ENCODE data around the gene HESX1.

HESX1 gene

GRCh38 chr3:57199895-57200297 is at the start of gene HESX1:
TSS of gene HESX1 (minus strand) at chr3:57199978. CDS start at chr3:57199918, 60 bp downstream.
- no peak for DNase-seq (ENCODE audit: low read depth in 1 of 2, low spot score in 1 of 2)

GRCh38 chr3:57244946-57245345 is 45.2 kb upstream of the HESX1 start:
- DNase-seq (ENCODE audit: low read depth in 1 of 2, low spot score in 1 of 2): no peak

- no peak for DNase-seq (ENCODE audit: low read depth in 1 of 2, low spot score in 1 of 2)
Measured at GRCh38 chr3:57234613-57235575, 35.1 kb upstream of the HESX1 start.

- DNase-seq (ENCODE audit: low read depth in 1 of 2, low spot score in 1 of 2): no peak
Measured at GRCh38 chr3:57233799-57234198, 34.0 kb upstream of the HESX1 start.

DNA sequence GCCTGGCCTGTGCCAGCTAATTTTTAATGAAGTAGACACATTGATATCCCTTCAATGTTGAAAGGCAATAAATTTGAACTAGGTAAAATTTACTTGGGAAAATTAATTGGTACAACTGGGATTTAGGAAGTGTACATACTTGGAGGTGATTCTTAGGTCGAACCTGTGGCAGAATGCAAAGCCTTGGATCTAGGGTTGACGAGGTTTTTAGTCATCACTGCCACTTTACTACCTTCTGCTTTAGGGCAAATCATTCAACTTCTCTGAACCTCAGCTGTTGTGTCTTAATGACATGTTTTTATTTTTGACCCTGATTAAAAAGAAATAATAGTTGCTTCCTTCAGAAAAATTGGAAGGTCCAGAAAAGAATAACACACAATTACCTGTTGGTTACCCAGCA is 30.2 kb upstream of the HESX1 start:
- DNase-seq (ENCODE audit: low read depth in 1 of 2, low spot score in 1 of 2): no peak

GRCh38 chr3:57227930-57228751 is 28.4 kb upstream of the HESX1 start:
- DNase-seq (ENCODE audit: low read depth in 1 of 2, low spot score in 1 of 2): peak; percentile 10 to 11

DNA sequence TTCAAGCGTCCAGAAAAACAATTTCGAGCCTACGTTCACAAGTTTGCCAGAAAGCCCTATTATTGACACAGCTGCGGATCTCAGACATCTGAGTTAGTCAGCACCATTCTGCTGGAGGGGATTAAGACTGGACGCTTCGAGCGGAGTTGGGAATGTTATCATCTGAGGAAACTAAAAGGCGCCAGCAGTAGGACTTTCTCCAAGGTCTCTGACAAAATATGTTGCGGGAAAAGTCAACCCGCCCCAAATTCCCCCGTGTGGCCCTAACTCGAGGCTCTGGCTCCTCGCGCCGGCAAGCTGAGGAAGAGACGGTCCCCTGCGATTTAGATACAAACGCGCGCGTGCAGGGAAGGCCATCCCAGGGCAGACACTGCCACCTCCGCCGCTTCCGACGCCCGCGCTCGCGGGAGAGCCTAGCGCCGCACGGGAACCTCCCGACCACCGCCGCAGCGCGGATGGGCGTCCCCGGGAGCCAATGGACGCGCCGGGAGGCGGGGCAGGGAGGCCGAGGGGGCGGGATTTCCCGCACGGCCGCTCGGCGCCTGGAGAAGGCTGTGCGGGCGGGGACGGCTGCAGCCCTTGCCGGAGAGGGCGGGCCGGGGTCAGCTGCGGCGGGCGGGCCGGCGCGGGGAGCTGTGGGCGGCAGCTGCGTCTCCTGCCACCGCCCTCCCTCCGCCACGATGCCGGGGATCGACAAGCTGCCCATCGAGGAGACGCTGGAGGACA is 27.6 kb upstream of the HESX1 start, which contains the start of gene APPL1:
Gene APPL1 (plus strand): TSS at position 526 of the 726 bp plus-strand sequence. CDS start 155 bp downstream, at position 681.
- peak; percentile 76 to 83 for DNase-seq (ENCODE audit: low read depth in 1 of 2, low spot score in 1 of 2)

- no peak for DNase-seq (ENCODE audit: low read depth in 1 of 2, low spot score in 1 of 2)
Measured at GRCh38 chr3:57226176-57226575, 26.4 kb upstream of the HESX1 start.

GRCh38 chr3:57224856-57225255 is 25.1 kb upstream of the HESX1 start:
- no peak for DNase-seq (ENCODE audit: low read depth in 1 of 2, low spot score in 1 of 2)

DNA sequence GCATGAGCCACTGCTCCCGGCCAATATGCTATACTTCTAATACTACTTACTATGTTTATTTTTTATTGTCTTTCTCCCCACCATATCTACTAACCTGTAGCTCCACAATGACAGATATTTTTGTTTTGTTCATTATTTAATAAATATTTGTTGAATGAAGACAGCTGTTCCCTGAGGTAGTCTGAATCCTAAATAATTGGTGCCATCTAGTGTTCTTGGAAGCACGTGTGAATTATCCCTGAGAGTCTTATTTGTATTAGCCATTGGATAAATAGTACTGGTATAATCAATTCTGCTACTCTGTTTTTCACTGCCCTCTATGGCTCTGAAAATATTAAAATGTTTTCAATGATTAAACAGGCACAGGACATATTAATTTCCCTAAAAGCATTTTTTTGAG is 22.1 kb upstream of the HESX1 start:
- no peak for DNase-seq (ENCODE audit: low read depth in 1 of 2, low spot score in 1 of 2)

GRCh38 chr3:57206423-57206822 is 6.6 kb upstream of the HESX1 start:
- no peak for DNase-seq (ENCODE audit: low read depth in 1 of 2, low spot score in 1 of 2)

DNA sequence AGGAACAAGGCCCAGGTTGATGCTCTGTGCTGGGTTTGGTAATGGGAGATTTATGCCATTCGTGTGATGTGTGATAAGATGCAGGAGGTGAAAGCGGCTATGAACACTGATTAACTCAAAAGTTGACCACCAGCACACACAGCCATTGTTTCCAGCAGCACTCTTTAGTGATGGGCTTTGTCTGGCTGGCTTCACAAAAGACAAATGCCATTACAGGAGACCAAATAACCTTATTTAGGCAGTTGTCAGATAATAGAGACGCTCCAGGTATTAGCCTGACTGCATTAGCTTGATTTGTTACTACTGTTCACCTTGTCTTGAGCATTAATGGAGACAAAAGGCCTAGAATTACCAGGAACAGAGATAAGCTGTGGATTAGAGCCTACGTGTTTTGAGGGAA is 5.1 kb downstream of the HESX1 start:
- no peak for DNase-seq (ENCODE audit: low read depth in 1 of 2, low spot score in 1 of 2)

DNA sequence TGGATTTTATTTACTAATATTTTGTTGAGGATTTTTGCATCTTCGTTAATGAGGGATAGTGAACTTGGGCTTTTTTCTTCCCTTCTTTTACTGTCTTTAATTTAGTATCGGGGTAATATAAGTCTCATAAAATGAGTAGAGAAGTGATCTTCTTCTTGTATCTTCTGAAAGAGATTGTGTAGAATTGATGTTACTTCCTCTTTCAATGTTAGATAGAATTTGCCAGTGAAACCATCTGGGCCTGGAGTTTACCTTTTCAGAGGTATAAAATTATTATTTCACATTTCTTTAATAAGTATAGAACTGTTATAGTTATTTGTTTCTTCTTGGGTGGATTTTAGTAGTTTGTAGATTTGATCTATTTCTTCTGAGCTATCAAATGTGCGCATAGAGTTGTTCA is 7.8 kb downstream of the HESX1 start:
- DNase-seq (ENCODE audit: low read depth in 1 of 2, low spot score in 1 of 2): no peak

DNA sequence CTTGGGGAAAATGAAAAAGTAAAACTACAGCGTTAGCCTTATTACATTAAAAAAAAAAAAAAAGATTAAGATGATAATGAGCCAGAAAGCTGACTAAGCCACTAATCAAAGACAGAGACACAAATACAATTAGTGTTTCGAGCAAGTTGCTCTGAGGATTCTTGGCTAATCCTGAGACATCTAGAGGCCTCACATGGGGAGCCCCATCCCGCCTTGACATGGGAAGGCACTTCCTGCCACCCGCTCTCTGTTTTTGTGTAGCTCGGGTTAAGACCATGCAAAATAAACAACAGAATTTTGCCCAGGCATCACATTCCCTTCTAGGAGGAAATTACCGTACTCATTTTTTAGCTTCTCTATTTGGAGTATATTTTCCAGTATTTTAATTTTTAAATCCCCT is 15.3 kb downstream of the HESX1 start:
- DNase-seq (ENCODE audit: low read depth in 1 of 2, low spot score in 1 of 2): no peak

GRCh38 chr3:57179580-57180410 is 20.0 kb downstream of the HESX1 start:
- no peak for DNase-seq (ENCODE audit: low read depth in 1 of 2, low spot score in 1 of 2)

DNA sequence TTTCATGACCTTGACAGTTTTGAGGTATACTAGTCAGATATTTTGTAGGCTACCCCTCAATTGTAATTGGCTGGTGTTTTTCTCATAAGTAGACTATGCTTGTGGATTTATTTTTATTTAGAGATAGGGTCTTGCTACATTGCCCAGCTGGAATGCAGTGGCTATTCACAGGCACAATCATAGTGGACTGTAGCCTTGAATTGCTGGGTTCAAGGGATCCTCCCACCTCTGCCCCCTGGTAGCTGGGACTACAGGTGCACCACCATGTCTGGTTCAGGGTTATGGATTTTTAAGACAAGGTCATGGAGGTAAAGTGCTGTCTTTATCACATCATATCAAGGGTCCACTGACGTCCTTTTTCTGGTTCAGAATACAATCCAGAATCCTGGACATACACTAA is 23.7 kb downstream of the HESX1 start:
- DNase-seq (ENCODE audit: low read depth in 1 of 2, low spot score in 1 of 2): no peak

DNA sequence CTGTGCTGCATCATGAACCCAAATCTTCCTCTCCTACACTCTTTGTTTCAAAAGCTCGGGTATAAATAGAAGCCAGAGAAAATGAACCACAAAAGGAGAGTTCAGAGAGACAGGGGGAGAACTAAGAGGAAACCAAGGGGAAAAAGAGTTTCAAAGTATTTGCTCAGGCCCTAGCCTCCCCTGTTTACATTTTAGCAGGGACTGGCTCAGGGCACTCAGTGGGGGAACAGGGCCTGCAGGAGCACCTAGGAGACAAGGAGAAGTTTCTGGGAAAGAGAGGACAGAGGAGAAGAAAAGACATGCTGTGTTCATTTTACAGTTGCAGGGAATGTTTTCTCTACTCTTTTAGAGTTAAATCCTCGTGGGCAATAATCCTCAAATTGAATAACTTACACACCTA is 26.1 kb downstream of the HESX1 start:
- no peak for DNase-seq (ENCODE audit: low read depth in 1 of 2, low spot score in 1 of 2)

DNA sequence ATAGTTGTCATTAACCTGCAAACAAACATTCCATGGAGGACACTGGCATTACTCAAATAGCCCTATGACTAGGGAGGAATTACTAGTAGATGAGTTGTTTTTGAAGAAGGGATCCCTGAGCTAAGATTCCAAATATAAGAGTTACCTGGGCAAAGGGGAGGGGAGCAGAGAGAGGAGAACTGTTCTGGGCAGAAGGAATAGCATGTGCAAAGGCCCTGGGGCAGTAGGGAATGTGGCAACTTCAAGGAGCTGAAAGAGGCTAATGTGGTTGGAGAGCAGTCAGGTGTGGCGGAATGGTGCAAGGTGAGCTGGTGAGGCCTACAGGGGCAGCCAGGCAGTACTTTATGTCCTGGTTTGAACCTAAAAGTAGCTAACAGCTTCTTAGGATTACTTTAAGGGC is 28.8 kb downstream of the HESX1 start:
- DNase-seq (ENCODE audit: low read depth in 1 of 2, low spot score in 1 of 2): no peak

GRCh38 chr3:57169872-57170623 is 29.7 kb downstream of the HESX1 start:
- peak; percentile 26 to 29 for DNase-seq (ENCODE audit: low read depth in 1 of 2, low spot score in 1 of 2)

DNA sequence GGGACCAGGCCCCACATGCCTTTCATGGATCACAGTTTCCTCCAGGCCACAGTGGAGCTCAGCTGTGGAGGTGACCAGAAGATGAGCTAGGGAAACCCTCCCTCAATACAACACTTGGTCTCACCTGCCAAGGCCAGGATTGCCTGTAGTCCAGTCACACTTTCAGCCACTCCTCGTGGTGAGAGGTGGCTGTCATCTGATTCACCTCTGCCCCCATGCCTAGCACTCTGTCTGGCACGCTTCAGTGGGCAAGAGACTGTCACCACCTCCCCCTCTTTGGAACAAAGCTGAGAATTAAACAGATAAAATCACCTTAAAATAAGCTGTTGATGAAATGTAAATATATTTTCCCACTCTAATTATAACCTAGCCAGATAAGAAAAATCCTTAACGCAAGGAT is 30.7 kb downstream of the HESX1 start:
- no peak for DNase-seq (ENCODE audit: low read depth in 1 of 2, low spot score in 1 of 2)

All from activated CD4-positive, alpha-beta T cell treated with anti-CD3 and anti-CD28 coated beads, Interleukin-2, amount 50 U/mL, for 24 hours (primary cell).